ENCODE data around the gene HOTAIR. TPM values are rescaled to one million over a fixed set of nuclear protein-coding genes. Genes with fewer than 3 reads are reported as not detected.

HOTAIR gene
- total RNA-seq, 2 experiments from 2014 or later, result not detected

- peaks cover 2% of the 10 kb centered on the region for H3K36me3 Mint-ChIP-seq
- peaks cover 93% of the 10 kb centered on the region for H3K27me3 Mint-ChIP-seq
- H3K27ac Mint-ChIP-seq, result no peak overlapping the region
Observed at GRCh38 chr12:54015018-54015931, 40.5 kb upstream of the HOTAIR start.

GRCh38 chr12:54014377-54015017, 39.7 kb upstream of the HOTAIR start:
- Mint-ChIP-seq H3K9me3 (no peaks in the 10 kb centered on the region), H3K4me3 (no peak overlapping the region), H3K36me3 (peaks cover 2% of the 10 kb centered on the region), H3K27ac (no peak overlapping the region), H3K4me1 (peaks cover 25% of the 10 kb centered on the region), H3K27me3 (peaks cover 94% of the 10 kb centered on the region)
- no peak for DNase-seq

More at GRCh38 chr12:54015018-54015931, 40.5 kb upstream of the HOTAIR start:
- H3K4me3 Mint-ChIP-seq, result no peak overlapping the region
- no peaks in the 10 kb centered on the region for H3K9me3 Mint-ChIP-seq
- H3K4me1 Mint-ChIP-seq, result peaks cover 25% of the 10 kb centered on the region
- DNase-seq, result no peak

- no peak overlapping the region for H3K4me3 Mint-ChIP-seq
- DNase-seq, result no peak
- peaks cover 24% of the 10 kb centered on the region for H3K4me1 Mint-ChIP-seq
- H3K27me3 Mint-ChIP-seq, result peaks cover 98% of the 10 kb centered on the region
- no peak overlapping the region for H3K27ac Mint-ChIP-seq
- H3K9me3 Mint-ChIP-seq, result no peaks in the 10 kb centered on the region
- H3K36me3 Mint-ChIP-seq, result no peaks in the 10 kb centered on the region
Observed at GRCh38 chr12:54012631-54013409, 38.1 kb upstream of the HOTAIR start.

GRCh38 chr12:54011665-54012532, 37.1 kb upstream of the HOTAIR start:
- H3K27ac Mint-ChIP-seq, result no peak overlapping the region
- no peaks in the 10 kb centered on the region for H3K9me3 Mint-ChIP-seq
- peaks cover 99% of the 10 kb centered on the region for H3K27me3 Mint-ChIP-seq
- H3K4me1 Mint-ChIP-seq, result peaks cover 17% of the 10 kb centered on the region
- DNase-seq, result no peak
- no peaks in the 10 kb centered on the region for H3K36me3 Mint-ChIP-seq
- H3K4me3 Mint-ChIP-seq, result no peak overlapping the region

GRCh38 chr12:54010972-54011664, 36.4 kb upstream of the HOTAIR start:
- Mint-ChIP-seq H3K4me1 (peaks cover 25% of the 10 kb centered on the region), H3K4me3 (no peak overlapping the region), H3K27me3 (peaks cover 99% of the 10 kb centered on the region), H3K27ac (no peak overlapping the region), H3K9me3 (no peaks in the 10 kb centered on the region), H3K36me3 (no peaks in the 10 kb centered on the region)
- DNase-seq, result no peak

- no peaks in the 10 kb centered on the region for H3K36me3 Mint-ChIP-seq
- H3K4me3 Mint-ChIP-seq, result no peak overlapping the region
- no peak overlapping the region for H3K27ac Mint-ChIP-seq
- no peak for DNase-seq
- H3K27me3 Mint-ChIP-seq, result peaks cover 99% of the 10 kb centered on the region
- no peaks in the 10 kb centered on the region for H3K9me3 Mint-ChIP-seq
- H3K4me1 Mint-ChIP-seq, result peaks cover 28% of the 10 kb centered on the region
Observed at GRCh38 chr12:54010053-54010971, 35.6 kb upstream of the HOTAIR start.

GRCh38 chr12:54009171-54010052, 34.7 kb upstream of the HOTAIR start:
- Mint-ChIP-seq H3K4me1 (peaks cover 26% of the 10 kb centered on the region), H3K36me3 (no peaks in the 10 kb centered on the region), H3K4me3 (no peak overlapping the region), H3K27ac (no peak overlapping the region), H3K27me3 (peaks cover 99% of the 10 kb centered on the region), H3K9me3 (no peaks in the 10 kb centered on the region)
- peak; percentile 45 for DNase-seq

GRCh38 chr12:54008260-54008552, 33.5 kb upstream of the HOTAIR start:
- no peak overlapping the region for H3K4me3 Mint-ChIP-seq
- no peak for DNase-seq
- H3K36me3 Mint-ChIP-seq, result no peaks in the 10 kb centered on the region
- H3K27me3 Mint-ChIP-seq, result peaks cover 99% of the 10 kb centered on the region
- H3K4me1 Mint-ChIP-seq, result peaks cover 25% of the 10 kb centered on the region
- no peaks in the 10 kb centered on the region for H3K9me3 Mint-ChIP-seq
- no peak overlapping the region for H3K27ac Mint-ChIP-seq

DNA sequence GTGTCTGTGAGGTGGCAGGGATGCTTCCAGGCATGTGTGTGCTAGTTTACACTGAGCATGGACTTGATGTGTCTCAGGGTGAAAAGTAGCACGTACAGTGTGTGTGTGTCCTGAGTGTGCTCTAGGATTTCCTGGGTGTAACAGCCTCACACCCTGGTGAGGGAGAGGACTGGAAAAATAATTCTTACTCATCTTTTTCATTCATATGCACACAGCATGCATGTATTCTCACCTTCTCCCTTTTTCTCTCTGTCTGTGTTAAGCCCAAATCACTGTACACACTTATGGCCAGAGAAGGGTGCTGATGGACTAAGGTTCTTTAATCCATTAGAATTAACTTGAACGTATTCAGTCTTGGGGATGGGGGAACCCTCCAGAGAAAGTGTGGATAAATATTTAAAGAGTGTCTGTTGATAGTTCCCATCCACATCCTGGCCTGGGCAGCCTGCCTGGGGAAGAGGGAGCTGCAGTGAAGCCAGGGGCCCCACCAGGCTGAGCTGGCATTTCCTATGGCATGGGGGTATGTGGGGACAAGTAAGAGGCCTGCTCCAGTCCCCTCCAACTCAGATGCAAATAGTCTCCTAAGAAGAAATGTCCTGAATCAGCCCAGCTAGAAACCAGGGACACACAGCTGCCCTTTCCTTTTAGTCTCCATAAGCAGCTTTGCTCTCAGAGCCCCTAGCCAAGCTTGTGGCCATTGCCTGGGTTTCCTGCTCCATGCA, 32.9 kb upstream of the HOTAIR start:
- Mint-ChIP-seq H3K4me3 (no peak overlapping the region), H3K27ac (no peak overlapping the region), H3K9me3 (no peaks in the 10 kb centered on the region), H3K27me3 (peaks cover 99% of the 10 kb centered on the region), H3K36me3 (no peaks in the 10 kb centered on the region), H3K4me1 (peaks cover 25% of the 10 kb centered on the region)
- DNase-seq, result no peak

- Mint-ChIP-seq H3K9me3 (no peaks in the 10 kb centered on the region), H3K27ac (no peak overlapping the region), H3K4me1 (peaks cover 28% of the 10 kb centered on the region), H3K27me3 (peaks cover 99% of the 10 kb centered on the region), H3K36me3 (no peaks in the 10 kb centered on the region), H3K4me3 (peak overlapping the region; percentile 67)
- no peak for DNase-seq
Observed at GRCh38 chr12:54006559-54007220, 31.9 kb upstream of the HOTAIR start.

DNA sequence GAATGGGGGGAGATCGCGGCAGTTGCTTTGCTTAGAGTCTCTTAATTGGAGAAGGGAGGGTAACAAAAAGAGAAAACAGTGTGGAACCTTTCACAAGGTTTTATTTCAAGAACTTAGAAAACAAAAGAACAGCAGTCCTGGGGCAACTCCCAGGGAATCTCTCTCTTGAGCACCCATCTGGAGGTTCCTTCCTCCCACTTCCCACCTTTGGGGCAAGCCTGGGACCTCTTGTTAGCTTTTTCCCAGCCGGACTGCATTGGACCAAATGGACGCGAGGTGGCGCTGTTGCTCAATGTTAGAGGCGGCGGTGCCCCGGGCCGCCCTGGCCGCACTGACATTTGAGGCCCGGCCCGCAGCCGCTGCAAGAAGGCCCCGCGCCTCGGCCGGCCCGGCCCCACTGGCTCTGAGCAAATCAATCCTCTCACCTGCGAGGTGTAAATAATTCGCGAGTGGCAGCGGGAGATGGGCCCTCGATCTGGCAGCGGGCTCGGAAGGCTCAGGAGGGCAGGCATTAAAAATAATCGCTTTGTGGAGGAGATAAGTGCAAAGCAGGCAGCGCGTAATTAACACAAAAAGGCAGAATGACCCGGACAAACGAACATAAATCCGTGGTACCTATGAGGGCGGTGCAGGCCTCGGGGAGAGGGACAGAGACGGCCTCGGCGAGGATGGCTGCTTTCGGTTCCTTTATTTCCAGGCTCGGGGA, 31.3 kb upstream of the HOTAIR start:
- H3K4me1 Mint-ChIP-seq, result peaks cover 23% of the 10 kb centered on the region
- H3K36me3 Mint-ChIP-seq, result no peaks in the 10 kb centered on the region
- peaks cover 99% of the 10 kb centered on the region for H3K27me3 Mint-ChIP-seq
- H3K4me3 Mint-ChIP-seq, result peak overlapping the region; percentile 67
- H3K9me3 Mint-ChIP-seq, result no peaks in the 10 kb centered on the region
- H3K27ac Mint-ChIP-seq, result no peak overlapping the region
- peak; percentile 78 for DNase-seq

Data from activated naive CD8-positive, alpha-beta T cell treated with anti-CD3 and anti-CD28 coated beads for 36 hours (primary cell).